GM10266 (cell line): ENCODE results near the gene RICTOR.

Experiments used
- DNase-seq: peaks from one replicate; pipeline ENCODE4 v3.0.0; 2012; ENCODE audit errors: extremely low spot score
- TF ChIP-seq, protein P1 (sequence below): IDR thresholded peaks from 2 replicates; pipeline ENCODE4 v1.5.1; 2012; ENCODE audit warnings: mild to moderate bottlenecking, low read depth; ENCODE audit not compliant: control insufficient read depth, insufficient read depth; ENCODE audit errors: missing control alignments

Gene RICTOR

DNA sequence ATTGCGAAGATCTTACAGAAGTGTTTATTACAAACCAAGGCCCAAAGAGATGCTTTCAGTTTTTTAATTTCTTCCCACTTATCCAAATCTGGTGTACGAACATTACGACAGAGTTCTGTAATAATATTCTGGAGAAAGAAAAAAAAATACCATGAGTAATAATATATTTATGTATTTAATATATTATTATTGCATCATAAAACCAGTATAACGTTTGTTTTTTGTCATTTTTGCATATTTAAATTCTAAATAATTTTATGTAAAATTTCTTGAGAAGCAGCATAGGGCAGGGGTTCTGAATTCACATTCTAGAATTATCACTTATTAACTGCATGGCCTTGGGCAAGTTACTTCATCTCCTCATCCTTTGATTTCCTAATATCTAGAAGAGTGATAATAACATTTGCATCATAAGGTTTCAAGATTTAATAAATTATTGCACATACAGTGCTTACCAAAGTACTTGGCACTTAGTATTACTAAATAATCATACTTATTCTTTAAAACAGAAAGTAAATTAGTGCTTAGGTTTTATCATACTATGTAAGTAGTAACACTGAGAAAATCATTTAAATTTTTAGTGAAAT is 120.7 kb downstream of the RICTOR start:
- no peak for DNase-seq
- TF ChIP-seq, protein P1, sequence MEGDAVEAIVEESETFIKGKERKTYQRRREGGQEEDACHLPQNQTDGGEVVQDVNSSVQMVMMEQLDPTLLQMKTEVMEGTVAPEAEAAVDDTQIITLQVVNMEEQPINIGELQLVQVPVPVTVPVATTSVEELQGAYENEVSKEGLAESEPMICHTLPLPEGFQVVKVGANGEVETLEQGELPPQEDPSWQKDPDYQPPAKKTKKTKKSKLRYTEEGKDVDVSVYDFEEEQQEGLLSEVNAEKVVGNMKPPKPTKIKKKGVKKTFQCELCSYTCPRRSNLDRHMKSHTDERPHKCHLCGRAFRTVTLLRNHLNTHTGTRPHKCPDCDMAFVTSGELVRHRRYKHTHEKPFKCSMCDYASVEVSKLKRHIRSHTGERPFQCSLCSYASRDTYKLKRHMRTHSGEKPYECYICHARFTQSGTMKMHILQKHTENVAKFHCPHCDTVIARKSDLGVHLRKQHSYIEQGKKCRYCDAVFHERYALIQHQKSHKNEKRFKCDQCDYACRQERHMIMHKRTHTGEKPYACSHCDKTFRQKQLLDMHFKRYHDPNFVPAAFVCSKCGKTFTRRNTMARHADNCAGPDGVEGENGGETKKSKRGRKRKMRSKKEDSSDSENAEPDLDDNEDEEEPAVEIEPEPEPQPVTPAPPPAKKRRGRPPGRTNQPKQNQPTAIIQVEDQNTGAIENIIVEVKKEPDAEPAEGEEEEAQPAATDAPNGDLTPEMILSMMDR: no peak

DNA sequence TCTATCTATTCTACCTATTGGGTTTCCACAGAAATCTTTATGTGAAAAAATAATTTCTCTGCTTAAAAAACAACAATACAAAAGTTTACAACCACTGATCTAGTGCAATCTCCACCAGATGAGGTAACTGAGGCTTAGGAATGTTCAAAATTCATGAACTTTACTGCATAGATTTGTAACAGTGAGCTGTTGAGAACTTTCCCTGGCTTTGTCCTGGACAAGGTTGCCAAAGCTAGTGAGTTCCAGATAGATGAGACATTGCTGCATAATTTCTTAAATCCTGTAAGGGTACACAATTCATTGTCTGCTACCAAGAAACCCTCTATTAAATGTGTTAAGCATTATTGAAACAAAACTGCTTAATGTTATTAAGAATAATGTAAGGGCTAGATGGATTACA is 125.7 kb downstream of the RICTOR start:
- TF ChIP-seq, protein P1: no peak
- DNase-seq: no peak

DNA sequence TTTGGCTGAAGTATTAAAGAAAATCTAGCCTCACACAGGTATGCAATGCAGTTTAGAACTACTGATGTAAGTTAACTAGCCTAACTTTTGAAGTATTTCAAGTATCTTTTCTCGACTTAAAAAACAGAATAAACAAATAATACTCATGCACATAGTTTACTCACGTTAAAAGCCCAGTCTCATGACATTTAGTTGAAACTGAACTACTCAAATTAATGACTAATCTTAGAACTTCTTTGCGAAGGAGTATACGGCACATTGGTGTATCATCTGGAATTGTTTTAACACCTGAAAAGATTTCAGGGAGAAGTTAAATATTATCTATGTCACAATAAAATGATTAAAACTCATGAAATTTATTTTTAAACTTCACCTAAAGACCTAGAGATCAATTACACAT is 129.9 kb downstream of the RICTOR start:
- TF ChIP-seq, protein P1: no peak
- no peak for DNase-seq

DNA sequence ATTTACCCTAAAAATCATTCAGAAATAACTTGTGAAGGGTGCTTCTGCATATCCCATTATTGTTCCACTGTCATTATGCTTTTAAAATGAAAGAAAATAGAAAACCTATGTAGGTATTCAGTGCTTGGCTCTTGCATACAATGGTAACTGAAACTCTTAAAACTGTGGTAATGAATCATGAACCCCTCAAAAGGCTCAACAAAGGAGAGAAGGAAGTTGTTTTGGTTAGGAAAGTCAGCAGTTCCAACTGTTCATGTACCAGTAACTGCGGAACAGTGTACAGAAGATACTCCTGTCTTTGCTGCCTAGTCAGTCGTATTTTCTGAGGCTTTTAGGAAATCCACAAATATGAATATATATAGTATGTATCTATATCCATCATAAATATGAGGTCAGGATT is 132.3 kb downstream of the RICTOR start:
- TF ChIP-seq, protein P1: no peak
- DNase-seq: no peak

DNA sequence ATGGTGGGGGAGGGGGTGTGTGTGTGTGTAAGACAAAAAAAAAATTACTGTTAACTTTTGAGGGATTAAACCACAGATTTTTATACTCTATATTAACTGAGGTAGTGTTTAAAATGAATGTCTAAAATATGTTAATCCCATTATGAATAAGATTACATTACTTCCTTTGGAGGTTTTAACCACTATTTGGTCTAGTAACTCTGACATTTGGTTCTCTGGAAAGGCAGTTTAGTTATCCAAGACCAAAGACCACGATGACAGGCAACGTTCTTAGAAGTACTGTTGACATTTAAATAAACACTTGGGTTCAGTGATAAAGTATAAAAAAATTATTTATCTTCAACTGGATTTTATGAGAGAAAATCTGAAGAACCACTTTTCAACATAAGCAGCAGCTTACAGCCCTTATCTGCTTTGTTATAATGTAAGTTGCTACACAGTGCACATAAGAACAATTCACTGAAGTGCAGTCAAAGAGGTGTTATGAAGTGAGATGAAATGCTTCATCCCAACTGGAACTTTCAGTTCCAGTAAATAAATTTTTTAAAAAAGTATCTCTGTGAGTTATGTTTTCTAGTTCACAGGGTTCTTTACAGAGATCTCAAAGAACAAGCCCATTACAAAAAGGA is 133.9 kb downstream of the RICTOR start:
- TF ChIP-seq, protein P1: no peak

DNA sequence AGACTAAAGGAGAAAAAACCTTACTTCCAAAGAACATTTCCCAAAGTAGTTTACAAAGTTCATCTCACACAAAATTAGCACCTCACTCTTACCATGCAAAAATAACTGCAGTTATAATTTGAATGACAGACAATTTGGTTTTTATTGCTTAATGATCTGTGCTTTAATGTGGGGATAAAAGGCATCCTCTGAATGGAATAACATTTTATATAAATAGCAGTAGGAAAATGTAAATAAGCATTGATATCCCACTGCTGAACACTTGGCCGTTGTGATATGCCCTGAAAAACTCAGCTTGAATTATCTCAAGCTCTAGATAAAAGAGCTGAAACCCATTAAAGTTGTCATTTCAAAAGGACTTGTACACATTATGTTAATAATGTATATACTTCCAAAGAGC is 135.2 kb downstream of the RICTOR start:
- no peak for DNase-seq
- TF ChIP-seq, protein P1: no peak

More for the DNA sequence above, 133.9 kb downstream of the RICTOR start:
- DNase-seq: no peak

DNA sequence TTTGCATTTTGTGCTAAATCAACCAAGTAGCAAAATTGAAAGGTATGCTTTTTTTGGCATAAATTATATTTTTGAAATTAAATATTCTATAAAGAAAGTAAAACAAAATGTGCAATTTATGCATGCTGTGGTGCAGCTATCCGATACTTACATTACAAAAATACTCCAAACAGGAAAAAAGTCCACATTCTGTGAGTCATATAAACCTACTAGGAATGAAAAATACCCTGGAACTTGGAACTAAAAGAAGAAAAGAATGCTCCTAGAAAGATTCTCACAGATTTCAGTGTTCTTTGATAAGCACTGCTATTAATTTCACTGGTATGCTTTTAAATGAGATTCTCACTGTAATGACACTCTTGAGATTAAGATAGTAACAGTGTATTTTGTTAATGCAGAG is 135.8 kb downstream of the RICTOR start:
- DNase-seq: no peak
- TF ChIP-seq, protein P1: no peak
